B cell (primary cell): ENCODE data around the gene RBKS. TPM values are rescaled to one million over a fixed set of nuclear protein-coding genes. Genes with fewer than 3 reads are reported as not detected.

Experiments used
- ATAC-seq: fragments of 200-7000 bp; cut with Tn5 transposase; one replicate; pipeline ENCODE4 v1.10.0; 2021; ENCODE audit warnings: low read depth, mild to moderate bottlenecking, moderate number of reproducible peaks, moderate library complexity
- CTCF ChIA-PET: fragments of 350-600 bp; sonication (Branson Sonifier 250); formaldehyde crosslinking; loops from one replicate; lab custom pipeline; 2021; ENCODE audit warnings: antibody characterized with exemption, inconsistent platforms; lab: Charles Lee
- POLR2A ChIA-PET: fragments of 350-600 bp; sonication (Branson Sonifier 250); formaldehyde crosslinking; loops from one replicate; lab custom pipeline; 2021; ENCODE audit warnings: antibody characterized with exemption; lab: Charles Lee
- DNase-seq: peaks from one replicate; pipeline ENCODE4 v3.0.0; 2013
- H2AFZ ChIP-seq: 2 replicates; pipeline ENCODE4 v1.6.1; 2012; ENCODE audit warnings: mild to moderate bottlenecking, low read depth, low read length; ENCODE audit not compliant: insufficient read depth, poor library complexity, severe bottlenecking
- H3K27ac ChIP-seq, 2 donors: 1 replicate in 1 of 2; 2 replicates in 1 of 2; pipeline ENCODE4 v1.5.1; 2012 to 2013; ENCODE audit warnings: low read length in 2 of 2, mild to moderate bottlenecking in 2 of 2, moderate library complexity in 1 of 2
- H3K27me3 ChIP-seq, 4 experiments: fragments of 200-600 bp in 1 of 4; sonication (generic) in 1 of 4; replicated peaks in 1 of 4; 1 replicate in 2 of 4; 2 replicates in 2 of 4; pipeline versions ENCODE4 v1.6.1 to v1.7.0; 2013 to 2016; ENCODE audit warnings: low read length in 3 of 4, mild to moderate bottlenecking in 2 of 4, mixed read lengths in 1 of 4, moderate library complexity in 1 of 4; ENCODE audit not compliant: insufficient read depth in 4 of 4, control insufficient read depth in 3 of 4; ENCODE audit errors: control extremely low read depth in 1 of 4
- H3K36me3 ChIP-seq, 2 experiments: replicated peaks in 1 of 2; 1 replicate in 1 of 2; 2 replicates in 1 of 2; pipeline versions ENCODE4 v1.6.1 to v1.7.1; 2013; ENCODE audit warnings: low read length in 1 of 2; ENCODE audit not compliant: insufficient read depth in 2 of 2, control insufficient read depth in 1 of 2; ENCODE audit errors: control extremely low read depth in 1 of 2, extremely low read depth in 1 of 2
- H3K4me1 ChIP-seq, 2 donors: fragments of 200-600 bp in 1 of 2; sonication (generic) in 1 of 2; 1 replicate in 1 of 2; 2 replicates in 1 of 2; pipeline versions ENCODE4 v1.5.1 to v1.6.1; 2013 to 2017; ENCODE audit warnings: low read length in 2 of 2; ENCODE audit not compliant: control insufficient read depth in 2 of 2, insufficient read depth in 2 of 2
- H3K4me2 ChIP-seq: replicated peaks from 2 replicates; pipeline ENCODE3; 2012; ENCODE audit warnings: mild to moderate bottlenecking, low read depth, low read length; ENCODE audit not compliant: poor library complexity, severe bottlenecking
- H3K4me3 ChIP-seq, 5 experiments: fragments of 200-600 bp in 1 of 5; sonication (generic) in 1 of 5; 1 replicate in 3 of 5; 2 replicates in 2 of 5; pipeline versions ENCODE4 v1.5.1 to v1.7.0; 2011 to 2016; ENCODE audit warnings: low read length in 4 of 5, mild to moderate bottlenecking in 4 of 5, low read depth in 2 of 5, control low read depth in 1 of 5, moderate library complexity in 1 of 5; ENCODE audit not compliant: insufficient read depth in 1 of 5; ENCODE audit errors: control extremely low read depth in 1 of 5, extremely low read depth in 1 of 5
- H3K79me2 ChIP-seq: fragments of 200-600 bp; sonication (generic); one replicate; pipeline ENCODE4 v1.6.0; 2016; ENCODE audit warnings: low read length; ENCODE audit not compliant: control insufficient read depth, insufficient read depth
- H3K9ac ChIP-seq: fragments of 200-600 bp; sonication (generic); 2 replicates; pipeline ENCODE4 v1.6.1; 2017; ENCODE audit warnings: mild to moderate bottlenecking, low read length, moderate library complexity
- H3K9me3 ChIP-seq, 3 donors: one replicate each; pipeline versions ENCODE4 v1.6.1 to v1.7.1; 2013; ENCODE audit warnings: low read length in 2 of 3; ENCODE audit not compliant: control insufficient read depth in 2 of 3, insufficient read depth in 1 of 3; ENCODE audit errors: control extremely low read depth in 1 of 3
- H4K20me1 ChIP-seq: 2 replicates; pipeline ENCODE4 v1.6.0; 2012; ENCODE audit warnings: mild to moderate bottlenecking, low read length; ENCODE audit not compliant: insufficient read depth, control insufficient read depth, poor library complexity, severe bottlenecking
- H3K27ac Mint-ChIP-seq: one replicate; pipeline ENCODE4 v1.8.0; 2021; ENCODE audit warnings: mixed read lengths
- H3K27me3 Mint-ChIP-seq: one replicate; pipeline ENCODE4 v1.8.0; 2021; ENCODE audit warnings: mixed read lengths
- H3K4me1 Mint-ChIP-seq: one replicate; pipeline ENCODE4 v1.8.0; 2021; ENCODE audit warnings: mixed read lengths
- H3K4me3 Mint-ChIP-seq: one replicate; pipeline ENCODE4 v1.8.0; 2021; ENCODE audit warnings: mixed read lengths
- H3K9me3 Mint-ChIP-seq: one replicate; pipeline ENCODE4 v1.8.0; 2022; ENCODE audit warnings: mixed read lengths; ENCODE audit not compliant: insufficient read depth
- EZH2 ChIP-seq: IDR thresholded peaks from 2 replicates; pipeline ENCODE4 v1.6.1; 2012; ENCODE audit warnings: borderline replicate concordance, low read depth, mild to moderate bottlenecking, moderate library complexity, low read length; ENCODE audit not compliant: insufficient read depth, poor library complexity, severe bottlenecking
- WGBS: methylation state at CpG from one replicate; pipeline ENCODE4 v1.1.5; 2013; ENCODE audit warnings: missing lambda C conversion rate; ENCODE audit not compliant: insufficient coverage; 5-methylcytosine and 5-hydroxymethylcytosine counted together
- intact Hi-C: fragments of 100-400 bp; cut with micrococcal nuclease; formaldehyde crosslinking; loops from one replicate; pipeline ENCODE4 v1.10.0; 2022
- polyA plus RNA-seq: library from polyadenylated mRNA; depleted of rRNA; stranded (reverse); fragments of >200 nt; gene quantifications from 2 replicates; pipeline ENCODE4 v1.2.3, GENCODE V29; 2012
- total RNA-seq, 2 donors: library from RNA; stranded (reverse); fragments of 120-200 nt in 1 of 2; gene quantifications; 1 replicate in 1 of 2; 2 replicates in 1 of 2; pipeline versions ENCODE4 v1.2.3 to v1.2.4, GENCODE V29; 2013 to 2022
- TF ChIP-seq, protein P1 (sequence below): fragments of 200-600 bp; IDR thresholded peaks from one replicate; pipeline ENCODE4 v1.8.0; 2022; ENCODE audit warnings: antibody characterized with exemption, mild to moderate bottlenecking

The RBKS gene
- total and polyA plus RNA-seq, 2 donors (not counting 1 experiment from before 2014, with no cell fraction given): 6.4 to 9.2 TPM

DNA sequence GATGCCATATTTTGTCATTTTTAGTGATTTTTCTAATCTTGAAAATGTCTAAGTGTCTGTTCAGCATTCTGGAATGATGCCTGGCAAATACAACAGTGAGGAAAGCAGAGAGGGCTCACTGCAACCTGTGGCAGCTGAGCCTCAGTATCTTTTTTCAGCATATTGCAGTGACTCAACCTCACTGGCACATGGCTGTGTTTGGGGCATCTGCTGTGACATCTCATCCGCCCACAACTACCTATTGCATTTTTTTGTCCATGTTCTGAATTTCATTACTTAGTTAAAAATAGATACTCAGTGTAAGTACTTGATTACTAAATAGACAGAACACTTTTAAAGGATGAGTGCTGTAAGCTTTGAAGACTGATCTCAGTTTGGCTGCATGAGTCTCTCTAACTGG, 11.0 kb upstream of the RBKS start:
- Histone ChIP-seq H3K4me3 (no peak overlapping the region), H3K79me2 (peaks cover 39% of the 10 kb centered on the region), H3K27me3 (no peaks in the 10 kb centered on the region), H3K9me3 (no peaks in the 10 kb centered on the region), H3K9ac (no peak overlapping the region), H3K36me3 (peaks cover 2 to 14% of the 10 kb centered on the region in 2 experiments), H2AFZ (no peak overlapping the region), H3K27ac (no peak overlapping the region), H3K4me2 (no peak overlapping the region), H3K4me1 (peaks cover 2 to 10% of the 10 kb centered on the region in 2 donors), H4K20me1 (no peaks in the 10 kb centered on the region)
- intact Hi-C loops: no loop called here
- H3K4me1 Mint-ChIP-seq: peaks cover 25% of the 10 kb centered on the region
- H3K27me3 Mint-ChIP-seq: no peaks in the 10 kb centered on the region
- CTCF ChIA-PET: no interaction called here
- no CpG with 5 or more reads among the region's 1 CpG for WGBS
- POLR2A ChIA-PET: no interaction called here
- TF ChIP-seq, protein P1, sequence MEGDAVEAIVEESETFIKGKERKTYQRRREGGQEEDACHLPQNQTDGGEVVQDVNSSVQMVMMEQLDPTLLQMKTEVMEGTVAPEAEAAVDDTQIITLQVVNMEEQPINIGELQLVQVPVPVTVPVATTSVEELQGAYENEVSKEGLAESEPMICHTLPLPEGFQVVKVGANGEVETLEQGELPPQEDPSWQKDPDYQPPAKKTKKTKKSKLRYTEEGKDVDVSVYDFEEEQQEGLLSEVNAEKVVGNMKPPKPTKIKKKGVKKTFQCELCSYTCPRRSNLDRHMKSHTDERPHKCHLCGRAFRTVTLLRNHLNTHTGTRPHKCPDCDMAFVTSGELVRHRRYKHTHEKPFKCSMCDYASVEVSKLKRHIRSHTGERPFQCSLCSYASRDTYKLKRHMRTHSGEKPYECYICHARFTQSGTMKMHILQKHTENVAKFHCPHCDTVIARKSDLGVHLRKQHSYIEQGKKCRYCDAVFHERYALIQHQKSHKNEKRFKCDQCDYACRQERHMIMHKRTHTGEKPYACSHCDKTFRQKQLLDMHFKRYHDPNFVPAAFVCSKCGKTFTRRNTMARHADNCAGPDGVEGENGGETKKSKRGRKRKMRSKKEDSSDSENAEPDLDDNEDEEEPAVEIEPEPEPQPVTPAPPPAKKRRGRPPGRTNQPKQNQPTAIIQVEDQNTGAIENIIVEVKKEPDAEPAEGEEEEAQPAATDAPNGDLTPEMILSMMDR: no peak
- TF ChIP-seq EZH2: no peak
- ATAC-seq: no peak
- no peak overlapping the region for H3K27ac Mint-ChIP-seq
- no peak overlapping the region for H3K4me3 Mint-ChIP-seq
- no peaks in the 10 kb centered on the region for H3K9me3 Mint-ChIP-seq
- DNase-seq: no peak

DNA sequence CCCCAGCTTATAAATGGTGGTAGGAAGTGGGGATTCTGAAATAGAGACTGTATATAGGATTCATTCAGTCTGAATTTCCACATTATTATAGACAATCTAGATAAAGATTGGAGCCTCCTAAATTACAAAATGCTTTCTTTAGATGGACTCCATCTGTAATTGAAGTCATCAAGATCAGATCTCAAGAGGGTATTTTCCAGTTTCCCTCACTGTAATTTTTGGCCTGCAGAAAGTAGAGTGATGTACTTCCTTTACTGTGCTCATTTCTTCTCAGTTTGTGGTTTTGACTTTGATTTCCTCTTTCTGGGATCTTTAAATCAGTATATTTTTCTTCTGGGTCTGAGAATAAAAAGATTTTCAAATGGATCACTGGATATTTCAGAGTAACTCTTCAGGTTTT, 7.5 kb upstream of the RBKS start:
- H3K79me2 ChIP-seq: peaks cover 38% of the 10 kb centered on the region
- TF ChIP-seq, protein P1: no peak
- no peak for TF ChIP-seq EZH2
- no peak overlapping the region for H2AFZ ChIP-seq
- Mint-ChIP-seq H3K9me3 (no peaks in the 10 kb centered on the region), H3K27me3 (no peaks in the 10 kb centered on the region), H3K4me3 (peak overlapping the region; percentile 71), H3K4me1 (peaks cover 35% of the 10 kb centered on the region), H3K27ac (peak overlapping the region; percentile 77)
- no peak overlapping the region for H3K4me3 ChIP-seq
- H3K9me3 ChIP-seq: no peaks in the 10 kb centered on the region
- H3K9ac ChIP-seq: no peak overlapping the region
- peak; percentile 57 for ATAC-seq
- peaks cover 2 to 13% of the 10 kb centered on the region in 2 donors for H3K4me1 ChIP-seq
- H4K20me1 ChIP-seq: no peaks in the 10 kb centered on the region
- no peaks in the 10 kb centered on the region for H3K27me3 ChIP-seq
- DNase-seq: peak; percentile 58
- CTCF ChIA-PET: no interaction called here
- peak overlapping the region; percentile 20 to 76 for H3K27ac ChIP-seq
- intact Hi-C loops: loop anchor here (10.0 kb wide), 1 partner anchor 1113 kb away; the partner anchor contains the start of gene CENPA
- POLR2A ChIA-PET: no interaction called here
- H3K36me3 ChIP-seq: peaks cover 8 to 22% of the 10 kb centered on the region in 2 experiments
- H3K4me2 ChIP-seq: no peak overlapping the region
